ENCODE measurements around the gene SMPD4. TPM values are rescaled to one million over a fixed set of nuclear protein-coding genes. Genes with fewer than 3 reads are reported as not detected.
"Not testable (repeated sequence)": the region's sequence is repeated elsewhere in the genome, so short reads cannot be mapped to it uniquely, and the experiment has no call there.

SMPD4 gene
- total and polyA plus RNA-seq, 3 donors from 2014 or later = 89.0 to 121 (median 101) TPM

DNA sequence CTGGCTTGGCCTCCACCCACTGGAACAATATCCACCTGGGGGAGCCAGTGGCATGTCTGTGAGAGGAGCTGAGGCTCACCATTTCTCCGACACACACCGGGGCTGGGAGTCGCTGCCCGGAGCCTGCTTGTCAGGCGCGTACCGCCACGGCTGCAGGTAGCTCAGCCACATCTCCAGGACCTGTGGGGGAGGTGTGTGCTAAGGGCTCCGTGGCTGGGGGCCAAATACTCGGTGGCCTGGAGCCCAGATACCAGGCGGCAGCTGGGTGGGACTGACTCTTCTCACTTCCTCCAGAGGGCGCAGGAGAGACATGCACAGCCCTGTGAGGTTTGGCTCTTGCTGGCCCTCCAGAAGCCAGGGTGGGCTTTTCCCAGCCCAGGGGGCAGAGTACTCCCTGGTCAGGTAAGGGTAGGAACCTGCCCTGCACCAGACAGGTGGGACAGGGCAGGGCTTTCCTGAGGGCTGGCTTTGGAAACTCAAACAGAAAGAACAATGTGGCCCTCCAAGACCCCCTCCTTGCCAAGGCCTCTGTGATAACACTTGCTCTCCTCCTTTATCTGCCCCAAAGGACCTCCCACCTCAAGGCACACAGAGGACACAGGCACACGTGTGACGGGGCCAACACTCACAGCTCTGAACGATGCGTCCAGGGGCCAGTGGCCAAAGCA is 25.3 kb downstream of the SMPD4 start:
- H3K27me3 ChIP-seq; H3K9me3 ChIP-seq; H3K36me3 ChIP-seq (ENCODE audit: low read depth, missing control alignments); H3K4me1 ChIP-seq; intact Hi-C loops (cut with DNase I; ENCODE audit: low total_unique reads); H3K4me3 ChIP-seq; H3K27ac ChIP-seq: not testable (repeated sequence)
- peak; percentile 73 for DNase-seq
- WGBS, 2 donors = 48 to 50% methylated on average over 2 to 16 of the region's 16 CpGs
- TF ChIP-seq, protein P1, sequence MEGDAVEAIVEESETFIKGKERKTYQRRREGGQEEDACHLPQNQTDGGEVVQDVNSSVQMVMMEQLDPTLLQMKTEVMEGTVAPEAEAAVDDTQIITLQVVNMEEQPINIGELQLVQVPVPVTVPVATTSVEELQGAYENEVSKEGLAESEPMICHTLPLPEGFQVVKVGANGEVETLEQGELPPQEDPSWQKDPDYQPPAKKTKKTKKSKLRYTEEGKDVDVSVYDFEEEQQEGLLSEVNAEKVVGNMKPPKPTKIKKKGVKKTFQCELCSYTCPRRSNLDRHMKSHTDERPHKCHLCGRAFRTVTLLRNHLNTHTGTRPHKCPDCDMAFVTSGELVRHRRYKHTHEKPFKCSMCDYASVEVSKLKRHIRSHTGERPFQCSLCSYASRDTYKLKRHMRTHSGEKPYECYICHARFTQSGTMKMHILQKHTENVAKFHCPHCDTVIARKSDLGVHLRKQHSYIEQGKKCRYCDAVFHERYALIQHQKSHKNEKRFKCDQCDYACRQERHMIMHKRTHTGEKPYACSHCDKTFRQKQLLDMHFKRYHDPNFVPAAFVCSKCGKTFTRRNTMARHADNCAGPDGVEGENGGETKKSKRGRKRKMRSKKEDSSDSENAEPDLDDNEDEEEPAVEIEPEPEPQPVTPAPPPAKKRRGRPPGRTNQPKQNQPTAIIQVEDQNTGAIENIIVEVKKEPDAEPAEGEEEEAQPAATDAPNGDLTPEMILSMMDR (IDR thresholded peaks at IDR 0.05) = peak; percentile 11 to 46 (median 40)

DNA sequence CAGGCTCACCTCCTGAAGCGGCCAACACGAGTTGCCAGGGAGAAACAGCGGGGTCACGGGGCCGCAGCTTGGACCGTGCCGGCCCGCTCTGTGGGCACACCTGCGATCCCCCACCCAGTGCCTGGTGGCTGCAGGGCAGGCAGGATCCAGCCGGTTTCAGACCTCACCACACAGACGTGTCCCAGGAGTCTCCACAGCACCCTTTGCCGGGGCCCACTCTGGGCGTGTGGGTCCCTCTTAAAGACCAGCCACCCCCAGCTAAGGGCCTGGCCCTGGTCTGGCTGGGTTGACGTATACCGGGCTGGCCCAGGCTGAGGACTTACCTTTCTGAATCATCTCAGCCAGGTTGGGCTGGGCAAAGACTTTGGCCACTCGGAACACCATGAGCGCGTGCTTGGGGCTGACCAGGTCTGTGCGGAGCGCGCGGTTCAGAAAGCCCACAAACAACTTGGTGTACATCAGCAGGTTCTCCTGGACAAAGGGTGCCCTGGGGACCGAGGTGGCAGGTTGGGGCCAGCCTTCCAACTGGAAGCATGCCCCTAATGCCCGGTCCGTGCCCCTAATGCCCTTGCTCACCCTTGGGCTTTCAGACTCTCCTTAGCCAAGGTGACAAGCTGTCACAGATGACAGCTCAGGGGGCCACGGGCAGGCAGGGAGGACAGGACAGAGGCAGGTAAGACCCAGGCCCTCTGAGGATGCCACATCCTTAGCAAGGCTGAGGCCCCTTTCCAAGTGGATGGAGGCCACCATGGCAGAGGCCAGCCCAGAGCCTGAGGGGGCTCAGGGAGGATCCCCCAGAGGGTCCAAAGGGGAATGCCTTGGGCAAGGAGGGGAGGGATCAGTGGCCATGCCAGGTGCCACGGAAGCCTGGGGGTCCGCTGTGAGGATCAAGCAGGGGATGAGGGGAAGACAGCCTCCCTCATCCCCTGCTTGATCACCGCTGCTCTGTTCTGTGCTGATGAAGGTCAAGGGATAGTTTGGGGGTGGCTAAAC is 26.3 kb downstream of the SMPD4 start:
- H3K4me1 ChIP-seq = peaks cover 3% of the 10 kb centered on the region
- H3K4me3 ChIP-seq = no peak overlapping the region
- H3K27me3 ChIP-seq = no peaks in the 10 kb centered on the region
- H3K27ac ChIP-seq = no peak overlapping the region
- 96% methylated on average over 20 to 28 of the region's 29 CpGs for WGBS, 2 donors
- no peak for DNase-seq
- intact Hi-C loops (cut with DNase I; ENCODE audit: low total_unique reads) = no loop called here
- no peak for TF ChIP-seq POLR2A (IDR thresholded peaks at IDR 0.05)
- no peaks in the 10 kb centered on the region for H3K36me3 ChIP-seq (ENCODE audit: low read depth, missing control alignments)
- H3K9me3 ChIP-seq = no peaks in the 10 kb centered on the region

DNA sequence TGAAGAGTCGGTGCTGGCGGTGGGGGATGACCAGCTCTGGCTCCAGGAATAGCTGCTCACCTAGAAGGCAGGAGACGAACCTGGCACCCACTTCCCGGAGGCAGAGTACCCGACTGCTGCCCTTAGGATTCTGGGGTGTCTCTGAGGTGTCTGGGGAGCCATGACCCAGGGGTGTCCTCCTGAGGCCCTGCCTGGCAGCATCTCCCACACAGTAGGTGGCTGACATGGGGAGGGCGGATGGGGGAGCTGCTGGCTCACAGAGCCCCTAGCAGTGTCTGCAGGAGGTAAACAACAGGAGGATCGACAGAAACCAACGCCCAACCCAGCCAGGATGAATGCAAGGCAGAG is 27.0 kb downstream of the SMPD4 start:
- H3K27me3 ChIP-seq; H3K27ac ChIP-seq; H3K4me1 ChIP-seq; H3K9me3 ChIP-seq; H3K4me3 ChIP-seq; H3K36me3 ChIP-seq (ENCODE audit: low read depth, missing control alignments); DNase-seq; intact Hi-C loops (cut with DNase I; ENCODE audit: low total_unique reads): not testable (repeated sequence)
- 90 to 100% methylated on average over 1 to 6 of the region's 8 CpGs for WGBS, 2 donors

DNA sequence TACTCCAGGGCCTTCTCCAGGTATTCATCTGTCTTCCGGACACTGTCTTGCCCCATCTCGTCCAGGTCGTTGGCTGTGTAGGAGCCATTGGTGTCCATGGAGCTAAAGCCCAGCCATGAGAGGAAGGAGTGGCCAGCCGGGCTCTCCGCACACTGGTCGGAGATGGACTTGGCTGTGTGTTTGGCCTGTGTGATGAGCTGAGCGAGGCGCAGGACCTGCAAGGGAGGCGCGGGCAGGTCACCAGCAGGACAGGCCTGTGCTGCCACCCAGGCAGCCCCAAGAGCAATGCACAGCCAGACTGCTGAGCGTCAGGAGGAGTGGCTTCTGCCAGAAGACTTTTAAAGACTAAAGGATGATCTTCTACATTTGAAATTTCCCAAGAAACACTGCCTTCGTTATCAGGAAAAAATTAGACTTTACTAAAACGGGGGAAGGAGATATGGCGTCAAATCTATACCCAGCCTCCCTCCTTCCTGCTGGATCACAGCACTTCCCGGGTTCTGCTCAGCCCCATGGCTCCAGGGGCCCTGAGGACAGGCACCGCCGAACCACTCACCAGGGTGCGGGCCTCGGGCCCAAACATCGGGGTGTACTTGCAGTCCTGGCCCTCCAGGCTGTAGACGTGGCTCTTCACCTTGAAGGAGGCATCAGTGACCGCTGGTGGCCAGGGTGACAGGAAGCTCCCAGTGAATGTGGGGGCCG is 27.5 kb downstream of the SMPD4 start:
- H3K4me3 ChIP-seq; H3K27ac ChIP-seq; H3K27me3 ChIP-seq; DNase-seq; intact Hi-C loops (cut with DNase I; ENCODE audit: low total_unique reads); H3K9me3 ChIP-seq; H3K36me3 ChIP-seq (ENCODE audit: low read depth, missing control alignments); H3K4me1 ChIP-seq: not testable (repeated sequence)
- WGBS, 2 donors = 74 to 94% methylated on average over 8 to 23 of the region's 23 CpGs

DNA sequence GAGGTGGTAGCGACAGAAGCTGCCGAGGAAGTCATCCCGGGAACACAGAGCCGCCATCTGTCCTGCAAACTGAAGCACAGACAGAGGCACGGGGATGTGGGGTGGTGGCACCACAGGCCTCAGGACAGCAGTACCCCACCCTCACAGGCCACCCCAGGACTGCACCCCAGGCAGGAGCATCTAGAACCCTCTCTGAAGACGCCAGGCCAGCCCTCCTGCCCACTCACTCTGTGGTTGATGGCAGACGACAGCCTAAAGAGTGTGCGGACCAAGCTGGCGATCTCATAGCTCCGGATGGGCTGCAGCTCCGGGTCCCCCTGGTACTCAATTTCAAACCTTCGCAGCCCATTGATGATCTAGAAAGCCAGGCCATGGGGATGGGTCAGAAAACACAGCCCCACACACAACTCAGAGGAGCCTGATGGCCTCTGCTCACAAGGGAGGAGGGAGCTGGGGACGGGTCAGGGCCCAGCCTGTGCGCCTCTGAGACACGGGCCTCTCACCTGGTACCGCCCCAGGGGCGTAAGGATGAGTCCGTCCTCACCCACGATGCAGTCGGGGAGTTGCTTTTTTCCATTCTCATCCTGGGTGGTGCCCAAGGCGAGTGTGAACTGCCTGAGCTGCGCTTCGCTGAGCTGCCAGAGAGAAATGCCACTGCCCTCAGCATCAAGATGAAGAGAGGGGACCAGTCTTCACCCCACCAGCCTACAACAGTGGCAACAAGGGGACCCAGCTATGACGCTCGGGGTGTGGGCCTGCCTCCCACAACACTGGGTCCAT is 28.4 kb downstream of the SMPD4 start:
- no peak for DNase-seq
- intact Hi-C loops (cut with DNase I; ENCODE audit: low total_unique reads) = no loop called here
- no peaks in the 10 kb centered on the region for H3K9me3 ChIP-seq
- 87 to 95% methylated on average over 10 to 25 of the region's 25 CpGs for WGBS, 2 donors
- no peak overlapping the region for H3K27ac ChIP-seq
- H3K4me3 ChIP-seq = no peak overlapping the region
- H3K36me3 ChIP-seq (ENCODE audit: low read depth, missing control alignments) = no peaks in the 10 kb centered on the region
- no peak for TF ChIP-seq POLR2A (IDR thresholded peaks at IDR 0.05)
- TF ChIP-seq, protein P1 (IDR thresholded peaks at IDR 0.05) = no peak
- H3K27me3 ChIP-seq = no peaks in the 10 kb centered on the region
- H3K4me1 ChIP-seq = peaks cover 3% of the 10 kb centered on the region

DNA sequence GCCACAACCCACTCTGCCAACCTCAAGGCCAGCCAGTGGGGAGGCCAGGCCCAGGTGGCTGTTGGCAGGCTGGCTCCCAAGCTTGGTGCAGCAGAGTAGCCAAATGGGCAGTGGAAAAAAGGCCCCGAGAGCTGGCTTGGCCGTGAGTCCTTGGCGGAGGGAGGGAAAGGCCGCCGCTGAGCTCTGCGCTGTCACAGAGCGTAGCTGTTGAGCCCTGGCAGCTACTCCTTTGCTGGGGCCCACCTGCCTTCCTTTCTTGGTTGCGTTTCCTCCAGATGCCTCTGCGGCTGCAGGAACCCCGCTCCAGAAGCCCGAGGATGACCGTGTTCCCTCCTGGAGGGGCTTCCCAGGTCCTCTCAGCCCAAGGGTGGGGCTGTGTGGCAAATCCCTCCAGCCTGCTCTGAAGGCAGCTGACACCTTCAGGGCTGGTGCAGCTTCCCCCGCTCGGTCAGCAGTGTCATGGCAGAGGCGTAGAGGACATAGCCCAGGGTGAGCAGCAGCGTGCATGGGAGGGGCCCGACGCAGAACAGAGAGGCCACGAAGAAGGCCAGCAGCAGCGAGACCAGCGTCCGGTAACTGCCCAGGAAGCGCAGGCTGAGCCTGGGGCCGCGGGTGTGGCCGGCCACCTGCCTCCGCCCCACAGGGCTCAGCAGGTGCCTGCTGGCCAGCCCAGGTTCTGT is 29.1 kb downstream of the SMPD4 start:
- H3K36me3 ChIP-seq (ENCODE audit: low read depth, missing control alignments); H3K4me3 ChIP-seq; DNase-seq; H3K27ac ChIP-seq; intact Hi-C loops (cut with DNase I; ENCODE audit: low total_unique reads); H3K4me1 ChIP-seq; H3K9me3 ChIP-seq; H3K27me3 ChIP-seq: not testable (repeated sequence)
- WGBS, 2 donors = 90 to 93% methylated on average over 5 to 25 of the region's 27 CpGs

DNA sequence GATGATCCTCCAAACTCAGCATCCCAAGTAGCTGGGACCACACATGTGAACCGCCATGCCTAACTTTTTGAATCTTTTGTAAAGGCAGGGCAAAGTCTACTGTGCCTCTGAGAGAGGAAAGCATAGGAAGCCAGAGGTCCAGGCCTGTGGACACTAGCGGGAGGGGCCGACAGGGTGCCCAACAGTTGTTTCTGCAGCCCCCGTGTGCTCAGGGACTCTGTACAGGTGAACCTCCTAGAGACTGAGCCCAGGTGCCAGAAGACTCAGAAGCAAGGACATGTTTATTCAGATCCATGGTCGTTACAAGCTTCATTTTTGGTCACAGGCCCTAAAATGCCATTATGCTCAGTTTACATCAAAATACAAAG is 30.3 kb downstream of the SMPD4 start:
- H3K27ac ChIP-seq; H3K27me3 ChIP-seq; H3K36me3 ChIP-seq (ENCODE audit: low read depth, missing control alignments); H3K4me1 ChIP-seq; H3K4me3 ChIP-seq; DNase-seq; H3K9me3 ChIP-seq; intact Hi-C loops (cut with DNase I; ENCODE audit: low total_unique reads): not testable (repeated sequence)
- 70 to 75% methylated on average over 2 to 5 of the region's 5 CpGs for WGBS, 2 donors
